ENCODE data around the gene PPP2R5C. TPM values are rescaled to one million over a fixed set of nuclear protein-coding genes. Genes with fewer than 3 reads are reported as not detected.

Gene PPP2R5C
- polyA plus RNA-seq, 5 donors: 85.5 to 131 (median 116) TPM

- DNase-seq: no peak
Measured at GRCh38 chr14:101879529-101880336, 118.2 kb downstream of the PPP2R5C start.

GRCh38 chr14:101881426-101881825, 119.9 kb downstream of the PPP2R5C start:
- no peak for DNase-seq

- no peak for DNase-seq
Measured at GRCh38 chr14:101882141-101882935, 120.8 kb downstream of the PPP2R5C start.

GRCh38 chr14:101884089-101884933, 122.8 kb downstream of the PPP2R5C start:
- no peak for DNase-seq

DNA sequence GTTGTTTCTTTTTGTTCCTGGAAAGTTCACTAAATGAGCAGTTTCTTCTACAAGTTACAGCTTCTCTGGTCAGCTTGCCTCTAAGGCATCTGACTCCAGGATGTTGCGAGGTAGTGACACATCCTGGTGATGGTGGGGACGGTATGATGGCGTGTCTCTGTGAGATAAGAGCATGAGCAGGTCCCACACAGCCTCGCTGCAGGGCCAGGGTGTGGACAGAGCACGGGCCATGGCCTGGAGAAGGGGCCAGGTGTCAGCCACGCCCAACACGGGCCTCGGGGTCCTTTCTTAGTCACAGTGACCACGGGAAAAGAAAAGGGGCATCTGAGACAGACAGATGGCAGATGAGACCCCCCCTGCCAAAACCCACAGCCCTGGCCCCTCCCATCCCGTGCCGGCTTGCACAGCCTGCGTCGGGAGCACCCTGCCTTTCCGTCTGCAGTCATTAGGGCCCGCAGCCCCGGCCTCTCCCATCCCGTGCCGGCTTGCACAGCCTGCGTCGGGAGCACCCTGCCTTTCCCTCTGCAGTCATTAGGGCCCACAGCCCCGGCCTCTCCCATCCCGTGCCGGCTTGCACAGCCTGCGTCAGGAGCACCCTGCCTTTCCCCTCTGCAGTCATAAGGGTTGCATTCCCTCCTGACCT, 123.5 kb downstream of the PPP2R5C start:
- no peak for DNase-seq

- DNase-seq: no peak
Measured at GRCh38 chr14:101887219-101887618, 125.7 kb downstream of the PPP2R5C start.

DNA sequence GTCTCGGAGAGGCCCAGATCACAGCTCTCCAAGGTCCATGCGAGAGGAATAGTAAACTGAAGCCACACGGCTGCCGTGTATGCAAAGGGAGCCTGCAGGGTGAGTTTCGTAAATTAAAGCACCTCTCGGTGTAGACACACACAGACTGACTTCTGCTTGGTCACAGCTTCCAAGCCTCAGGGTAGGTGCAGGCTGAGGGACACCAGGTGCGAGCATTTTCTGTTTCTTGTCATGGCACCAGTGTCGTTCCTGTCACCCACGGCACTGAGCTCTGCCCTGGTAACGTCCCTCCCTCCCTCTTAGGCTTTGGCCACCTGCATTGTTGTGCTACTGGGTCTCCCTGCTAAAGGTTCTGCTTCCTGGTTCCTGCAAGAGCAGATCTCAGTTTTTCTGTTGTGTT, 126.7 kb downstream of the PPP2R5C start:
- DNase-seq: no peak

DNA sequence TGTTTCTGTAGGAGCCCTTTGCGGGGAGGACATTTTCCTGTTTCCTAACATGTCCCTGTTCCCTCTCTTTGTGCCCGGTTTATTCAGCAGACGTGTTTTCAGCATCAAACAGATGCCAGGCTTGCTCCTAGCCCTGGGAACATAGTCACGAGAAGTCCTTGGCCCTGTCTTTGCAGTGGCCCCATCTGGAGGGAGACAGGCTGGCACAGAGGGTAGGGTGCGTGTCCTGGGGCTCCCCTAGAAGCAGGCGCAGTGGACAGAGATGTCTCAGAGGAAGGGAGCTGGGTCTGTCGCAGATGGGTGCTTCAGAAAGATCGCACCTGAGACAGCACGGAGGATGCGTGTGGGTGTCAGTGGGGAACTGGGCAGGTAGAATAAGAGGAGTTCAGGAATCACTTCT, 127.9 kb downstream of the PPP2R5C start:
- DNase-seq: no peak

DNA sequence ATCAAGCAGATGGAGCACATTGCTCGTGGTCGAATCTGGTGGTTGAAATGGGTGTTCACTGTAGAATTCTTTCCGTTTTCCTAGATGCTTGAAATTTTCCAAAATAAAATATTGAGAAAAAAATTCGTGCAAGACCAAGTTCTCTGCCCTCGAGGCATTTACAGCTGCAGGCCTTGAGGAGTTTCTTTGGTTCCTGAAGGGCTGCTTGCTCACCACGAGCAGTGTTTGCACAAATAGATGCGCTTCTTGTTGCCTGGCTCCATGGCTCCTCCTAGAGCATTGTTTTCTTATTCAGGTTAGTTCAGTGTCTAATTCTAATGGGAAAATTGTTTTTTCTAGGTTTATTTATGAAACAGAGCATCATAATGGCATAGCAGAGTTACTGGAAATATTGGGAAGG, 128.4 kb downstream of the PPP2R5C start:
- no peak for DNase-seq

DNA sequence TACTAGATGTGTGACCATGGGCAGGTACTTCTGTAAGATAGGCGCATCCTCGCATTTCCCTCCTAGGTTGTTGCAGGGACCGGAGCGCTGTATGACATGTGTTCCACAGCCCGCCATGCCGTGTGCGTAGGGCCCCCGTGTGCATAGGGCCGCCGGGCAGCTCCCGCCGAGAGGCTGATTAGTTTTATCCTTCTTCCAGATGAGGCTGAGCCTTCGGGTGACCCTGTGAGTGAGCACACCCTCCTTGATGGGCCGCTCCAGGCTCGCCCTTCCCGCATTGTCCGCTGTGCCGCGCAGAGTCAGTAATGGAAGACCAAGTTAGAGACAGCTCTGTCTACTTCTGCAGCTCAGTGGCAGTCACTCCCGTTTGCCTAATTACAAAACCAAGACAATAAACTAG, 130.0 kb downstream of the PPP2R5C start:
- DNase-seq: no peak

DNA sequence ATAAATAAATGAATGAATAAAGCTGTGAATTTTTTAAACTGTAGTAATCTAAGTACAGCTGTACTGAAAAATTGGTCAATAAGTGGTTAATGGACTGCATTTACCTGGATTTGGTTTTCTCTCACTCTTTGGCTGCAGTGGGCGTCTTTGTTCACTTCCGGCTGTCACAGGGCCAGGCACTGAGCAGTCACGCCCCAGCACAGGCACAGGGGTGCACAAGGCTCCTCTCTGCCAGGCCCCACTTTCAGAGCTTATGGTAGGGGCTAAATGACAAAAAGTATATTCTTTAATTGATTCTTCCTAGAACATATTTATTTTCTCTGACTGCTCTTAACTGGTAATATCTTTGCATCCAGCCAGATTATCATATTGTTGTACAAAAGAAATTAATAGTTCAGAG, 132.2 kb downstream of the PPP2R5C start:
- DNase-seq: no peak

DNA sequence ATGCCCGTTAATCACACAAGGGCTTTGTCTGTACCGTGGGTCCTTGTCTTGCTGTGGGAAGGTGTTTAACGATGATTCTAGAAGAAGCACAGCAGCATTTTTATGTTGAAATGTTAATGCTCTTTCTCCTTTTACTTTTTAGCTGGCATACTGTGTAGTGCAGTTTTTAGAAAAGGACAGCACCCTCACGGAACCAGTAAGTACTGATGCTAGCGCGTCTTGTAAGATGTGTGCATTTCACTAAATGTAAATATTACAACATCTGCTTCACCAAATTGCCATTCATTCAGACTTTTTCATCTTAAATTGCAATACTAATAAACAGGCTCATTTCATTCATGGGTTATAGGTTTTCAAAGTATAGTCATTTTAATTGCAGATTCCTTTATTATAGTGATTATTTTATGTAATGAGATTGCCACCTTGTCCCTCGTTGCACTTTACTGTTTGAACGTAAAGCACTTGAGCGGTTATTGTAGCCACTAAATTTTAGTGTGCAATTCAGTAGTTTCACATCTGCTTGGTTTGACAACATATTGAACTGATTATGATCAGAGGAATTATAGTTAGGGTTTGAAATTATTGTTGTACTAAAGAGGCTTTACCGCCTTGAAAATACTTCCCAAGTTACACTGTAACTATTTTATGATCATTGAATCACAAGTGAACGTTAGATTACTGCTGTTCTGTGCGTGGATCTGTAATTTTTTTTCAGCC, 133.0 kb downstream of the PPP2R5C start:
- DNase-seq: no peak

GRCh38 chr14:101895256-101895655, 133.7 kb downstream of the PPP2R5C start:
- DNase-seq: no peak

DNA sequence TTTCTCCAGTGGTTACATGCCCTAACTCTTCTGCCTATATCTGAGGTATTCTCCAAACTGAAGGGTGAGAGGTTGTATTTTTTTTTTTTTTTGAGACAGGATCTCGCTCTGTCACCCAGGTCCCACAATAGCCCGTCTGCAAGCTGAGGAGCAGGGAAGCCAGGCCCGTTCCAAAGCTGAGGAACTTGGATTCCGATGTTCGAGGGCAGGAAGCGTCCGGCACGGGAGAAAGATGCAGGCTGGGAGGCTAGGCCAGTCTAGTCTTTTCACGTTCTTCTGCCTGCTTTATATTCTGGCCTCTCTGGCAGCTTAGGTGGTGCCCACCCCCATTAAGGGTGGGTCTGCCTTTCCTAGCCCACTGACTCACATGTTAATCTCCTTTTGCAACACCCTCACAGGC, 135.8 kb downstream of the PPP2R5C start:
- no peak for DNase-seq

DNA sequence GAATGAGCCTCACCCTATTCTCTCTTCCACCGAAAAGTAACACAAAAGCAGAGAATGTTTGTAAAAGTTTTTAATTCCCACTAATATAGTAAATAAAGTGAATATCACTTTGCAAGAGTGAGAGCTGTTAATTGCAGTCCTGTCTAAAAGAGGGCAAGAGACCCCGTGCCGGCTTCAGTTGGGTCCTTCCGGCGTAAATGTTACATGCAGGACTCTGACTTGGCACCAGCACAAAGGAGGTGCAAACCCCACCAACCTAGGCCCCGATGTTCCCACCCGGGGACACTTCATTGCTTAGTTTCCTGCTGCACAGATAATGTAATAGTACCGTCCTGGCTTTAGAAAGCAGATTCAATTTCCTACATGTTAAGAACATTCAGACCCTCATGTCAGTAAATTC, 136.9 kb downstream of the PPP2R5C start:
- no peak for DNase-seq

GRCh38 chr14:101899263-101899662, 137.8 kb downstream of the PPP2R5C start:
- DNase-seq: no peak

GRCh38 chr14:101900253-101900652, 138.7 kb downstream of the PPP2R5C start:
- DNase-seq: no peak

- DNase-seq: no peak
Measured at GRCh38 chr14:101903111-101903561, 141.6 kb downstream of the PPP2R5C start.

DNA sequence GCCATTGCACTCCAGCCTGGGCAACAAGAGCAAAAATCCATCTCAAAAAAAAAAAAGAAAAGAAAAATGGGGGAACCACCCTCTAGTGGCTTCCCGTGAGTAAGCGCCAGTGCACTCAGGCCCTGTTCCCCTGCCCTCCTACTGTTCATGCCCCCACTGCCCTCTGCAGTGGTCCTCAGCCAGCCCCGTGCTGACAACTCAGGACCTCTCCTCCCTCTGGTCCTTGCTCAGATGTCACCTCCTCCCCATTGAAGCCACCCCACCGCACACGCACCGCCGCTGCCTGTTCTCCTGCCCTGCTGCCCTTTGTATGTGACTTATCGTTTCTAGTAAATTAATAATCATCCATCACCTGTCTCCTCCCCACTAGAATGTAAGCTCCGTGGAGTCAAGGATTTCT, 144.1 kb downstream of the PPP2R5C start:
- DNase-seq: no peak

- DNase-seq: no peak
Measured at GRCh38 chr14:101906645-101907044, 145.1 kb downstream of the PPP2R5C start.

DNA sequence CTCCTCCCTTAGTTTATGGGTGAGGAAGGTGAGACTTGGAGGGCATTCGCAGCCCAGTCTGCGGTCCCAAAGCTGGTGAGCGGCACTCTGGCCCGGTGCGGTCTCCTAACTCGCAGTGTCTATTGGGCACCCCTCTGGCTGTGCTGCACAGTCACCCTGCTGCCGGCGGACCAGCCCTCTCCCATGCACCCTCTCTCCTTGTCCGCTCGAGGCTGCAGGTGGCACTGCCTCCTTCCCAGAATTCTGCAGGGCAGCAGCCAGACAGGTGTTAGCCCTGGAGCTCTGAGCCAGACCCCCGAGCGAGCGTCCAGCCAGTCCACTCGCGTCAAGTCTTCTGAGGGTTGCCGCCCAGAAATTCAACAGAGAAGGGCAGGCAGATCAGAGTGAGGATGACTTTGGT, 146.1 kb downstream of the PPP2R5C start:
- no peak for DNase-seq

Data from right lung (tissue), 5 donors.